HepG2 (cell line): ENCODE results near the gene TRPT1. TPM values are rescaled to one million over a fixed set of nuclear protein-coding genes. Genes with fewer than 3 reads are reported as not detected.

Experiments used
- ASH2L ChIP-seq: fragments of 300-600, 200-600 bp; sonication (generic); IDR thresholded peaks from 2 replicates; pipeline ENCODE4 v1.7.0; 2017; ENCODE audit warnings: low read depth, mild to moderate bottlenecking, moderate library complexity, mixed read lengths, low read length; ENCODE audit not compliant: insufficient read length
- FOXA1 ChIP-seq, 2 experiments: fragments of 450-650 bp in 1 of 2; sonication (generic) in 1 of 2; formaldehyde crosslinking in 1 of 2; IDR thresholded peaks; 2 replicates each; pipeline versions ENCODE4 v1.4.0 to v1.6.1; 2016 to 2020; ENCODE audit warnings: missing genetic modification reagents in 1 of 2
- HIVEP1 ChIP-seq: sonication (generic); formaldehyde crosslinking; IDR thresholded peaks from 2 replicates; pipeline ENCODE4 v1.4.0; 2020; ENCODE audit warnings: mild to moderate bottlenecking, missing genetic modification reagents
- HNRNPH1 ChIP-seq: fragments of 200-400 bp; formaldehyde crosslinking; optimal IDR thresholded peaks from 2 replicates; pipeline ENCODE3; 2017; ENCODE audit warnings: mild to moderate bottlenecking, low read depth, low read length
- HNRNPUL1 ChIP-seq: fragments of 200-400 bp; formaldehyde crosslinking; IDR thresholded peaks from 2 replicates; pipeline ENCODE4 v1.6.1; 2017; ENCODE audit warnings: low read depth, mild to moderate bottlenecking, low read length, moderate library complexity
- IRF2 ChIP-seq: IDR thresholded peaks from 2 replicates; pipeline ENCODE4 v1.6.1; 2018; ENCODE audit warnings: missing genetic modification reagents, missing compliant biosample characterization
- MAFF ChIP-seq: IDR thresholded peaks from 2 replicates; pipeline ENCODE4 v1.6.1; 2011; ENCODE audit warnings: low read depth, low read length, improper control_type of control experiment
- NFYB ChIP-seq: sonication (generic); formaldehyde crosslinking; IDR thresholded peaks from 2 replicates; pipeline ENCODE4 v1.4.0; 2020; ENCODE audit warnings: missing genetic modification reagents
- NFYC ChIP-seq: IDR thresholded peaks from 2 replicates; pipeline ENCODE4 v1.6.1; 2016; ENCODE audit warnings: missing genetic modification reagents, missing compliant biosample characterization
- THAP7 ChIP-seq: sonication (generic); formaldehyde crosslinking; IDR thresholded peaks from 2 replicates; pipeline ENCODE4 v1.8.1; 2023; ENCODE audit warnings: mild to moderate bottlenecking, missing genetic modification reagents
- YY1 ChIP-seq: IDR thresholded peaks from 2 replicates; pipeline ENCODE4 v1.6.1; 2011; ENCODE audit warnings: low read length, low read depth, moderate library complexity, mild to moderate bottlenecking; ENCODE audit not compliant: insufficient read depth, insufficient replicate concordance
- ZBTB40 ChIP-seq, 2 experiments: fragments of 450-650 bp in 1 of 2; sonication (generic) in 1 of 2; formaldehyde crosslinking in 1 of 2; IDR thresholded peaks; 2 replicates each; pipeline versions ENCODE4 v1.6.1 to v1.8.0; 2016 to 2022; ENCODE audit warnings: antibody characterized with exemption in 1 of 2, mild to moderate bottlenecking in 1 of 2, missing genetic modification reagents in 1 of 2
- ZEB1 ChIP-seq: IDR thresholded peaks from 2 replicates; pipeline ENCODE4 v1.6.1; 2012; ENCODE audit warnings: mild to moderate bottlenecking, low read depth, inconsistent platforms; ENCODE audit not compliant: insufficient replicate concordance
- ZNF282 ChIP-seq: fragments of 450-650 bp; IDR thresholded peaks from 2 replicates; pipeline ENCODE4 v1.6.1; 2018; ENCODE audit not compliant: partially characterized antibody
- ZNF431 ChIP-seq: sonication (generic); formaldehyde crosslinking; IDR thresholded peaks from 2 replicates; pipeline ENCODE4 v1.9.0; 2022; ENCODE audit warnings: missing genetic modification reagents, low read depth, mild to moderate bottlenecking, borderline replicate concordance
- ZNF691 ChIP-seq: sonication (generic); formaldehyde crosslinking; IDR thresholded peaks from 2 replicates; pipeline ENCODE4 v1.4.0; 2020; ENCODE audit warnings: missing genetic modification reagents, low read depth, mild to moderate bottlenecking, borderline replicate concordance
- ZNF703 ChIP-seq: sonication (generic); formaldehyde crosslinking; IDR thresholded peaks from 2 replicates; pipeline ENCODE4 v1.5.1; 2020; ENCODE audit warnings: missing genetic modification reagents, mild to moderate bottlenecking, moderate library complexity, borderline replicate concordance
- ZSCAN31 ChIP-seq: sonication (generic); formaldehyde crosslinking; IDR thresholded peaks from 2 replicates; pipeline ENCODE4 v1.5.0; 2020; ENCODE audit warnings: low read depth, mild to moderate bottlenecking, missing genetic modification reagents
- polyA plus RNA-seq, 8 experiments: library from polyadenylated mRNA; depleted of rRNA in 3 of 8; stranded (reverse) in 7 of 8; unstranded in 1 of 8; fragments of >200 nt; fragmentation: Illumina TruSeq in 4 of 8; extraction: Trizol in 4 of 8; gene quantifications; 2 replicates each; pipeline versions ENCODE4 v1.2.1 to v1.2.3, GENCODE V29; 2011 to 2016; ENCODE audit warnings: low read depth in 4 of 8, missing spikeins in 1 of 8, mixed read lengths in 1 of 8; ENCODE audit not compliant: insufficient read depth in 1 of 8
- total RNA-seq, 5 experiments: library from RNA; depleted of rRNA; stranded (reverse); fragments of >200 nt; fragmentation: Illumina TruSeq; extraction: Trizol; gene quantifications; 2 replicates each; pipeline ENCODE4 v1.2.3, GENCODE V29; 2016; ENCODE audit warnings: low read depth in 1 of 5

TRPT1 gene
- total and polyA plus RNA-seq, 2 of the 13 experiments (the other 11 are each of a cell fraction or from before 2014, with no cell fraction given), result 24.8 to 40.7 TPM

GRCh38 chr11:64269540-64270220 is 43.7 kb upstream of the TRPT1 start (continued):
- TF ChIP-seq FOXA1 (IDR thresholded peaks at IDR 0.05), result no peak
- TF ChIP-seq FOXA1 (CRISPR knock-in tag; IDR thresholded peaks at IDR 0.05), result no peak
- TF ChIP-seq HIVEP1 (CRISPR knock-in tag), result peak; percentile 25; the same call in 1 of the 2 replicates
- peak; percentile 76 for TF ChIP-seq NFYC
- TF ChIP-seq ASH2L, result peak; percentile 63
- TF ChIP-seq NFYB, result peak; percentile 78
- TF ChIP-seq ZNF703, result peak; percentile 17; the same call in 1 of the 2 replicates
- peak; percentile 69; the same call in 1 of the 2 replicates for TF ChIP-seq ZSCAN31
- TF ChIP-seq YY1, result peak; percentile 100
- no peak for TF ChIP-seq ZEB1
- no peak; the same call in 1 of the 2 replicates for TF ChIP-seq ZNF691 (CRISPR knock-in tag)
- no peak for TF ChIP-seq ZNF431 (CRISPR knock-in tag)
- peak; percentile 95 for TF ChIP-seq ZBTB40 (IDR thresholded peaks at IDR 0.05)
- peak; percentile 83 for TF ChIP-seq ZBTB40 (CRISPR knock-in tag; IDR thresholded peaks at IDR 0.05)
- TF ChIP-seq HNRNPUL1, result no peak
- TF ChIP-seq MAFF, result no peak; the same call in 1 of the 2 replicates
- no peak for TF ChIP-seq ZNF282
- peak; percentile 79; the same call in 1 of the 2 replicates for TF ChIP-seq IRF2
- peak; percentile 95 for TF ChIP-seq THAP7 (CRISPR knock-in tag)
- TF ChIP-seq HNRNPH1, result peak; percentile 29
